Spleen (tissue), 7 donors: ENCODE measurements around the gene BTBD17.

ENCODE experiments used
- POLR2A ChIP-seq, 3 donors: fragments of 450-650 bp; IDR thresholded peaks; one replicate each; pipeline ENCODE4 v1.5.1; 2017; ENCODE audit warnings: antibody characterized with exemption in 3 of 3, mild to moderate bottlenecking in 1 of 3
- POLR2AphosphoS5 ChIP-seq, 3 donors: sonication (generic); formaldehyde crosslinking; IDR thresholded peaks; one replicate each; pipeline ENCODE4 v1.5.1; 2017; ENCODE audit warnings: antibody characterized with exemption in 3 of 3
- TF ChIP-seq, protein P1 (sequence below), 11 experiments: fragments of 200-600 bp in 7 of 11; fragments of 450-650 bp in 4 of 11; sonication (generic) in 4 of 11; IDR thresholded peaks in 8 of 11; conservative IDR thresholded peaks in 3 of 11; 1 replicate in 7 of 11; 2 replicates in 4 of 11; pipeline versions ENCODE4 v1.4.0 to v1.8.0; 2016 to 2021; ENCODE audit warnings: antibody characterized with exemption in 11 of 11, inconsistent platforms in 4 of 11, mild to moderate bottlenecking in 1 of 11
- donor health status: DM: no; HTN: no; CAD: no; lungs with moderate emphysema.
- donor health status: DM: no; HTN: no; CAD: no.
- donor health status: DM: no; HTN: no; CAD: no.

GRCh38 chr17:74324521-74324920, 37.1 kb downstream of the BTBD17 start:
- TF ChIP-seq, protein P1, sequence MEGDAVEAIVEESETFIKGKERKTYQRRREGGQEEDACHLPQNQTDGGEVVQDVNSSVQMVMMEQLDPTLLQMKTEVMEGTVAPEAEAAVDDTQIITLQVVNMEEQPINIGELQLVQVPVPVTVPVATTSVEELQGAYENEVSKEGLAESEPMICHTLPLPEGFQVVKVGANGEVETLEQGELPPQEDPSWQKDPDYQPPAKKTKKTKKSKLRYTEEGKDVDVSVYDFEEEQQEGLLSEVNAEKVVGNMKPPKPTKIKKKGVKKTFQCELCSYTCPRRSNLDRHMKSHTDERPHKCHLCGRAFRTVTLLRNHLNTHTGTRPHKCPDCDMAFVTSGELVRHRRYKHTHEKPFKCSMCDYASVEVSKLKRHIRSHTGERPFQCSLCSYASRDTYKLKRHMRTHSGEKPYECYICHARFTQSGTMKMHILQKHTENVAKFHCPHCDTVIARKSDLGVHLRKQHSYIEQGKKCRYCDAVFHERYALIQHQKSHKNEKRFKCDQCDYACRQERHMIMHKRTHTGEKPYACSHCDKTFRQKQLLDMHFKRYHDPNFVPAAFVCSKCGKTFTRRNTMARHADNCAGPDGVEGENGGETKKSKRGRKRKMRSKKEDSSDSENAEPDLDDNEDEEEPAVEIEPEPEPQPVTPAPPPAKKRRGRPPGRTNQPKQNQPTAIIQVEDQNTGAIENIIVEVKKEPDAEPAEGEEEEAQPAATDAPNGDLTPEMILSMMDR (IDR thresholded peaks at IDR 0.05 in 8 of 11, conservative IDR thresholded peaks at IDR 0.05 in 3 of 11): no peak
- no peak for TF ChIP-seq POLR2A (IDR thresholded peaks at IDR 0.05)
- no peak for TF ChIP-seq POLR2AphosphoS5 (IDR thresholded peaks at IDR 0.05)
